ENCODE measurements around the gene CFAP410. TPM values are rescaled to one million over a fixed set of nuclear protein-coding genes. Genes with fewer than 3 reads are reported as not detected.

The CFAP410 gene
- total and polyA plus RNA-seq, 12 donors, result 10.9 to 34.7 (median 13.9) TPM

GRCh38 chr21:44301141-44301540 lies 38.0 kb downstream of the CFAP410 start:
- intact Hi-C loops (cut with DNase I), result loop anchor here in 3 of 10 donors (2.0 to 10.0 kb wide), 3 partner anchors 36 to 286 kb away; partner anchors contain the start of genes CFAP410 (in 2 of the 3) and TRAPPC10 (in 1 of the 3)
- peak in 1 of 9 donors; percentile 3 for TF ChIP-seq CTCF (IDR thresholded peaks at IDR 0.05)
- H3K4me3 ChIP-seq, result peak overlapping the region; percentile 56 to 92 (median 78)
- no peaks in the 10 kb centered on the region for H3K27me3 ChIP-seq
- peaks cover 38 to 76% (median 60%) of the 10 kb centered on the region in 9 donors for H3K4me1 ChIP-seq
- 72 to 78% methylated on average over 13 of the region's 13 CpGs for WGBS, 2 donors
- ATAC-seq (no peak), DNase-seq (no peak)
- H3K9me3 ChIP-seq, result no peaks in the 10 kb centered on the region
- H3K36me3 ChIP-seq, result peaks cover 0 to 3% (median 0%) of the 10 kb centered on the region in 9 donors
- peak overlapping the region in 8 of 10 donors; percentile 83 to 98 (median 92) for H3K27ac ChIP-seq

GRCh38 chr21:44300262-44300959 lies 38.8 kb downstream of the CFAP410 start:
- Histone ChIP-seq H3K36me3 (no peaks in the 10 kb centered on the region), H3K4me3 (peak overlapping the region; percentile 56 to 92 (median 78)), H3K9me3 (no peaks in the 10 kb centered on the region), H3K27me3 (no peaks in the 10 kb centered on the region), H3K4me1 (peaks cover 36 to 73% (median 63%) of the 10 kb centered on the region in 9 donors), H3K27ac (peak overlapping the region; percentile 83 to 98 (median 94))
- WGBS, 2 donors, result 2 to 3% methylated on average over 50 to 67 of the region's 67 CpGs
- peak in 1 of 9 donors; percentile 10 for TF ChIP-seq CTCF (IDR thresholded peaks at IDR 0.05)
- DNase-seq, result peak; percentile 74 to 80
- intact Hi-C loops (cut with DNase I), result loop anchor here in 3 of 10 donors (2.0 to 10.0 kb wide), 3 partner anchors 36 to 286 kb away; partner anchors contain the start of genes CFAP410 (in 2 of the 3) and TRAPPC10 (in 1 of the 3)
- ATAC-seq, result peak; percentile 57 to 75 (median 62)

GRCh38 chr21:44299458-44300261 lies 39.5 kb downstream of the CFAP410 start, which contains the start of gene PFKL:
Gene PFKL (plus strand): TSS chr21:44300053. CDS start chr21:44300106, 53 bp downstream.
- no peak for TF ChIP-seq CTCF (IDR thresholded peaks at IDR 0.05)
- H3K4me3 ChIP-seq, result peak within 1 kb of the TSS; percentile 56 to 92 (median 78)
- H3K36me3 ChIP-seq, result no peaks in the 10 kb centered on the region
- H3K9me3 ChIP-seq, result no peaks in the 10 kb centered on the region
- peaks cover 42 to 73% (median 63%) of the 10 kb centered on the region in 9 donors for H3K4me1 ChIP-seq
- WGBS, 2 donors, result 1% methylated on average over 65 to 93 of the region's 94 CpGs
- H3K27ac ChIP-seq, result peak within 1 kb of the TSS; percentile 83 to 98 (median 94)
- H3K27me3 ChIP-seq, result no peaks in the 10 kb centered on the region
- intact Hi-C loops (cut with DNase I), result loop anchor here in 3 of 10 donors (2.0 to 10.0 kb wide), 3 partner anchors 37 to 285 kb away; partner anchors contain the start of genes CFAP410 (in 2 of the 3) and TRAPPC10 (in 1 of the 3)
- peak; percentile 68 to 79 for DNase-seq
- ATAC-seq, result peak; percentile 45 to 80 (median 53)

GRCh38 chr21:44299085-44299457 lies 40.1 kb downstream of the CFAP410 start:
- intact Hi-C loops (cut with DNase I), result no loop called here
- H3K27me3 ChIP-seq, result no peaks in the 10 kb centered on the region
- 40 to 46% methylated on average over 10 of the region's 10 CpGs for WGBS, 2 donors
- peak overlapping the region; percentile 83 to 98 (median 94) for H3K27ac ChIP-seq
- no peak for TF ChIP-seq CTCF (IDR thresholded peaks at IDR 0.05)
- H3K9me3 ChIP-seq, result no peaks in the 10 kb centered on the region
- no peak for DNase-seq
- peaks cover 41 to 73% (median 64%) of the 10 kb centered on the region in 9 donors for H3K4me1 ChIP-seq
- no peak for ATAC-seq
- H3K36me3 ChIP-seq, result no peaks in the 10 kb centered on the region
- peak overlapping the region in 9 of 10 donors; percentile 64 to 92 (median 79) for H3K4me3 ChIP-seq

Data from heart right ventricle (tissue), 16 donors.